A673 (cell line): ENCODE measurements around the gene AGBL3. TPM values are rescaled to one million over a fixed set of nuclear protein-coding genes. Genes with fewer than 3 reads are reported as not detected.

Experiments
- BruUV-seq: library from RNA; stranded (reverse); fragments of 400-500 nt; replicated peaks from 2 replicates; lab custom pipeline; 2021; lab: Mats Ljungman, UMichigan
- CTCF ChIA-PET: fragments of 300-600 bp; sonication (Branson Sonifier 250); formaldehyde crosslinking; loops from one replicate; lab custom pipeline; 2022; ENCODE audit warnings: antibody characterized with exemption; lab: Charles Lee
- POLR2A ChIA-PET: fragments of 300-600 bp; sonication (Branson Sonifier 250); formaldehyde crosslinking; loops from one replicate; lab custom pipeline; 2022; ENCODE audit warnings: antibody characterized with exemption; ENCODE audit not compliant: low non-redundant PET; lab: Charles Lee
- DNase-seq: peaks from one replicate; pipeline ENCODE4 v3.0.0-alpha.2; 2015; ENCODE audit warnings: low spot score
- H3K27ac ChIP-seq: fragments of 200-600 bp; sonication (generic); 2 replicates; pipeline ENCODE4 v1.5.1; 2016; ENCODE audit warnings: mixed run types, low read depth, mild to moderate bottlenecking, mixed read lengths, antibody characterized with exemption, low read length; ENCODE audit not compliant: poor library complexity, severe bottlenecking
- H3K27me3 ChIP-seq: fragments of 200-600 bp; sonication (generic); replicated peaks from 2 replicates; pipeline ENCODE4 v1.6.1; 2017; ENCODE audit warnings: mixed run types, low read depth, mild to moderate bottlenecking, mixed read lengths, antibody characterized with exemption, low read length; ENCODE audit not compliant: insufficient read depth, poor library complexity
- H3K36me3 ChIP-seq: fragments of 200-600 bp; sonication (generic); 2 replicates; pipeline ENCODE4 v1.6.1; 2016; ENCODE audit warnings: mixed run types, mild to moderate bottlenecking, mixed read lengths, antibody characterized with exemption, low read length; ENCODE audit not compliant: insufficient read depth, poor library complexity, severe bottlenecking
- H3K4me1 ChIP-seq: fragments of 200-600 bp; sonication (generic); 2 replicates; pipeline ENCODE4 v1.6.1; 2017; ENCODE audit warnings: mixed run types, mild to moderate bottlenecking, mixed read lengths, antibody characterized with exemption, low read length; ENCODE audit not compliant: insufficient read depth, poor library complexity, severe bottlenecking
- H3K4me3 ChIP-seq: fragments of 200-600 bp; sonication (generic); 2 replicates; pipeline ENCODE4 v1.5.1; 2016; ENCODE audit warnings: low read depth, mixed run types, mild to moderate bottlenecking, mixed read lengths, low read length; ENCODE audit not compliant: poor library complexity, severe bottlenecking
- H3K9me3 ChIP-seq: fragments of 200-600 bp; sonication (generic); 2 replicates; pipeline ENCODE4 v1.6.1; 2016; ENCODE audit warnings: mixed run types, low read depth, mild to moderate bottlenecking, mixed read lengths, antibody characterized with exemption, low read length; ENCODE audit not compliant: poor library complexity, severe bottlenecking
- CTCF ChIP-seq: fragments of 300-800, 200-600 bp; sonication (generic); conservative IDR thresholded peaks from 2 replicates; pipeline ENCODE4 v1.5.1; 2017; ENCODE audit warnings: low read depth, mild to moderate bottlenecking, antibody characterized with exemption, low read length, moderate library complexity, mixed read lengths
- EZH2 ChIP-seq: fragments of 200-600 bp; sonication (generic); IDR thresholded peaks from 2 replicates; pipeline ENCODE4 v1.6.1; 2017; ENCODE audit warnings: borderline replicate concordance, low read depth, mild to moderate bottlenecking, mixed read lengths, antibody characterized with exemption, low read length; ENCODE audit not compliant: poor library complexity, severe bottlenecking
- intact Hi-C: fragments of 100-400 bp; cut with micrococcal nuclease; formaldehyde crosslinking; loops from one replicate; pipeline ENCODE4 v1.10.0; 2022; ENCODE audit not compliant: unreplicated experiment
- total RNA-seq: library from RNA; stranded (reverse); gene quantifications from 2 replicates; pipeline ENCODE4 v1.2.3, GENCODE V29; 2021

The AGBL3 gene
- total RNA-seq, 1 experiment from 2014 or later: 2.9 TPM

GRCh38 chr7:135079068-135079467 is 92.8 kb downstream of the AGBL3 start:
- BruUV-seq: no TSS peak
- CTCF ChIA-PET: no interaction called here
- intact Hi-C loops: no loop called here
- H3K4me3 ChIP-seq: no peak overlapping the region
- DNase-seq: no peak
- no peaks in the 10 kb centered on the region for H3K9me3 ChIP-seq
- H3K27me3 ChIP-seq: no peaks in the 10 kb centered on the region
- POLR2A ChIA-PET: no interaction called here
- no peak overlapping the region for H3K27ac ChIP-seq
- TF ChIP-seq CTCF (no peak), EZH2 (no peak)
- no peaks in the 10 kb centered on the region for H3K36me3 ChIP-seq
- H3K4me1 ChIP-seq: no peaks in the 10 kb centered on the region

GRCh38 chr7:135083005-135083404 is 96.7 kb downstream of the AGBL3 start:
- POLR2A ChIA-PET: no interaction called here
- intact Hi-C loops: no loop called here

GRCh38 chr7:135088566-135088965 is 102.3 kb downstream of the AGBL3 start:
- BruUV-seq: no TSS peak
- H3K4me3 ChIP-seq: no peak overlapping the region
- no peaks in the 10 kb centered on the region for H3K36me3 ChIP-seq
- TF ChIP-seq EZH2 (no peak), CTCF (no peak)
- H3K27ac ChIP-seq: no peak overlapping the region
- H3K4me1 ChIP-seq: no peaks in the 10 kb centered on the region
- H3K9me3 ChIP-seq: no peaks in the 10 kb centered on the region
- POLR2A ChIA-PET: no interaction called here
- no peak for DNase-seq
- intact Hi-C loops: no loop called here
- no peaks in the 10 kb centered on the region for H3K27me3 ChIP-seq
- CTCF ChIA-PET: no interaction called here

More at GRCh38 chr7:135083005-135083404, 96.7 kb downstream of the AGBL3 start:
- Histone ChIP-seq H3K36me3 (no peaks in the 10 kb centered on the region), H3K27me3 (no peaks in the 10 kb centered on the region), H3K4me3 (no peak overlapping the region), H3K9me3 (no peaks in the 10 kb centered on the region), H3K4me1 (no peaks in the 10 kb centered on the region), H3K27ac (no peak overlapping the region)
- BruUV-seq: no TSS peak
- TF ChIP-seq CTCF: no peak
- no peak for TF ChIP-seq EZH2
- CTCF ChIA-PET: no interaction called here
- no peak for DNase-seq
